ENCODE data around the gene C11orf98.

DNA sequence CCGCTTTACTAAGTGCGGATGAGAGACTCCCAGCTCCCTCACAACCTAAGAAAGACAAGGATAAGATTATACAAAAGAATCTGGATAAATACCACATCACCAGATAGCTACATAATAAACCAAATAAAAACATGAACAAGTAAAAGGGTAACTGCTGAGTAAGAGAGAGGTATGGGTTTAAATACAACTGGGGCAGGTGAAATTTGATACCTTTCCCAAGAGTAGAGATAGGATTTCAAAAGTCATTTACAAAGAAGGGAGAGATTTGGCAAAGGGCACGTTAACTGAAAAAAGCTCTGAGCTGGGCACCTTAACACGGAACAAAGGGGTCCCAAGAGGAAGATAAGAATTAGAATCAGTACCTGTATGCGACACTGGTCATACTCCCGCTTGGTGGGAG lies 12.1 kb upstream of the C11orf98 start:
- TF ChIP-seq, protein P1, sequence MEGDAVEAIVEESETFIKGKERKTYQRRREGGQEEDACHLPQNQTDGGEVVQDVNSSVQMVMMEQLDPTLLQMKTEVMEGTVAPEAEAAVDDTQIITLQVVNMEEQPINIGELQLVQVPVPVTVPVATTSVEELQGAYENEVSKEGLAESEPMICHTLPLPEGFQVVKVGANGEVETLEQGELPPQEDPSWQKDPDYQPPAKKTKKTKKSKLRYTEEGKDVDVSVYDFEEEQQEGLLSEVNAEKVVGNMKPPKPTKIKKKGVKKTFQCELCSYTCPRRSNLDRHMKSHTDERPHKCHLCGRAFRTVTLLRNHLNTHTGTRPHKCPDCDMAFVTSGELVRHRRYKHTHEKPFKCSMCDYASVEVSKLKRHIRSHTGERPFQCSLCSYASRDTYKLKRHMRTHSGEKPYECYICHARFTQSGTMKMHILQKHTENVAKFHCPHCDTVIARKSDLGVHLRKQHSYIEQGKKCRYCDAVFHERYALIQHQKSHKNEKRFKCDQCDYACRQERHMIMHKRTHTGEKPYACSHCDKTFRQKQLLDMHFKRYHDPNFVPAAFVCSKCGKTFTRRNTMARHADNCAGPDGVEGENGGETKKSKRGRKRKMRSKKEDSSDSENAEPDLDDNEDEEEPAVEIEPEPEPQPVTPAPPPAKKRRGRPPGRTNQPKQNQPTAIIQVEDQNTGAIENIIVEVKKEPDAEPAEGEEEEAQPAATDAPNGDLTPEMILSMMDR (CRISPR knock-in tag; IDR thresholded peaks at IDR 0.05), result no peak
- TF ChIP-seq, protein P2, sequence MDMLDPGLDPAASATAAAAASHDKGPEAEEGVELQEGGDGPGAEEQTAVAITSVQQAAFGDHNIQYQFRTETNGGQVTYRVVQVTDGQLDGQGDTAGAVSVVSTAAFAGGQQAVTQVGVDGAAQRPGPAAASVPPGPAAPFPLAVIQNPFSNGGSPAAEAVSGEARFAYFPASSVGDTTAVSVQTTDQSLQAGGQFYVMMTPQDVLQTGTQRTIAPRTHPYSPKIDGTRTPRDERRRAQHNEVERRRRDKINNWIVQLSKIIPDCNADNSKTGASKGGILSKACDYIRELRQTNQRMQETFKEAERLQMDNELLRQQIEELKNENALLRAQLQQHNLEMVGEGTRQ (IDR thresholded peaks at IDR 0.05; ENCODE audit: low read depth, low read length), result no peak
- TF ChIP-seq, protein P2 (CRISPR knock-in tag; IDR thresholded peaks at IDR 0.05; ENCODE audit: borderline replicate concordance), result no peak
- no peak for TF ChIP-seq POLR2AphosphoS5 (IDR thresholded peaks at IDR 0.05; ENCODE audit: low read depth, low read length)
- TF ChIP-seq ZNF335 (CRISPR knock-in tag; IDR thresholded peaks at IDR 0.05), result no peak
- no peak for TF ChIP-seq POLR2A (IDR thresholded peaks at IDR 0.05; ENCODE audit: insufficient read depth in 1 of 2, low read depth in 2 of 2, low read length in 2 of 2)
- no peak for TF ChIP-seq CREB1 (IDR thresholded peaks at IDR 0.05)
- TF ChIP-seq CREB1 (CRISPR knock-in tag; IDR thresholded peaks at IDR 0.05), result no peak
- TF ChIP-seq CEBPB (IDR thresholded peaks at IDR 0.05; ENCODE audit: borderline replicate concordance, low read depth, low read length), result no peak
- TF ChIP-seq ZNF10 (CRISPR knock-in tag; IDR thresholded peaks at IDR 0.05; ENCODE audit: borderline replicate concordance, low read depth), result no peak
- TF ChIP-seq ZFY (CRISPR knock-in tag; IDR thresholded peaks at IDR 0.05), result no peak
- TF ChIP-seq, protein P3, sequence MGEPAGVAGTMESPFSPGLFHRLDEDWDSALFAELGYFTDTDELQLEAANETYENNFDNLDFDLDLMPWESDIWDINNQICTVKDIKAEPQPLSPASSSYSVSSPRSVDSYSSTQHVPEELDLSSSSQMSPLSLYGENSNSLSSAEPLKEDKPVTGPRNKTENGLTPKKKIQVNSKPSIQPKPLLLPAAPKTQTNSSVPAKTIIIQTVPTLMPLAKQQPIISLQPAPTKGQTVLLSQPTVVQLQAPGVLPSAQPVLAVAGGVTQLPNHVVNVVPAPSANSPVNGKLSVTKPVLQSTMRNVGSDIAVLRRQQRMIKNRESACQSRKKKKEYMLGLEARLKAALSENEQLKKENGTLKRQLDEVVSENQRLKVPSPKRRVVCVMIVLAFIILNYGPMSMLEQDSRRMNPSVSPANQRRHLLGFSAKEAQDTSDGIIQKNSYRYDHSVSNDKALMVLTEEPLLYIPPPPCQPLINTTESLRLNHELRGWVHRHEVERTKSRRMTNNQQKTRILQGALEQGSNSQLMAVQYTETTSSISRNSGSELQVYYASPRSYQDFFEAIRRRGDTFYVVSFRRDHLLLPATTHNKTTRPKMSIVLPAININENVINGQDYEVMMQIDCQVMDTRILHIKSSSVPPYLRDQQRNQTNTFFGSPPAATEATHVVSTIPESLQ (CRISPR knock-in tag; conservative IDR thresholded peaks at IDR 0.05), result no peak
- no peak for TF ChIP-seq TEAD2 (CRISPR knock-in tag; IDR thresholded peaks at IDR 0.05)
- TF ChIP-seq ZNF17 (CRISPR knock-in tag; IDR thresholded peaks at IDR 0.05), result no peak
- TF ChIP-seq, protein P4, sequence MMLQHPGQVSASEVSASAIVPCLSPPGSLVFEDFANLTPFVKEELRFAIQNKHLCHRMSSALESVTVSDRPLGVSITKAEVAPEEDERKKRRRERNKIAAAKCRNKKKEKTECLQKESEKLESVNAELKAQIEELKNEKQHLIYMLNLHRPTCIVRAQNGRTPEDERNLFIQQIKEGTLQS (CRISPR knock-in tag; IDR thresholded peaks at IDR 0.05), result no peak
- TF ChIP-seq, protein P5, sequence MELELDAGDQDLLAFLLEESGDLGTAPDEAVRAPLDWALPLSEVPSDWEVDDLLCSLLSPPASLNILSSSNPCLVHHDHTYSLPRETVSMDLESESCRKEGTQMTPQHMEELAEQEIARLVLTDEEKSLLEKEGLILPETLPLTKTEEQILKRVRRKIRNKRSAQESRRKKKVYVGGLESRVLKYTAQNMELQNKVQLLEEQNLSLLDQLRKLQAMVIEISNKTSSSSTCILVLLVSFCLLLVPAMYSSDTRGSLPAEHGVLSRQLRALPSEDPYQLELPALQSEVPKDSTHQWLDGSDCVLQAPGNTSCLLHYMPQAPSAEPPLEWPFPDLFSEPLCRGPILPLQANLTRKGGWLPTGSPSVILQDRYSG (CRISPR knock-in tag; IDR thresholded peaks at IDR 0.05), result no peak

All from HepG2 (cell line).